Astrocyte (in vitro differentiated cells and primary cell): ENCODE measurements around the gene CREB5. TPM values are rescaled to one million over a fixed set of nuclear protein-coding genes. Genes with fewer than 3 reads are reported as not detected.

Experiments
- DNase-seq: peaks from one replicate; pipeline ENCODE4 v3.0.0-alpha.2; 2010; ENCODE audit warnings: low read depth
- FAIRE-seq: peaks from 2 replicates; lab custom pipeline; 2011; peaks lifted over from hg19 to GRCh38; lab: Jason Lieb, UNC
- H2AFZ ChIP-seq: 2 replicates; pipeline ENCODE4 v1.6.0; 2012; ENCODE audit warnings: low read depth, low read length, inconsistent platforms
- H3K27ac ChIP-seq: 2 replicates; pipeline ENCODE4 v1.5.1; 2011; ENCODE audit warnings: low read depth, low read length, inconsistent platforms
- H3K27me3 ChIP-seq: 2 replicates; pipeline ENCODE4 v1.6.0; 2011; ENCODE audit warnings: low read length, inconsistent platforms; ENCODE audit not compliant: insufficient read depth
- H3K36me3 ChIP-seq: 2 replicates; pipeline ENCODE4 v1.5.1; 2011; ENCODE audit warnings: low read length, inconsistent platforms; ENCODE audit not compliant: insufficient read depth
- H3K4me1 ChIP-seq: 2 replicates; pipeline ENCODE4 v1.5.1; 2011; ENCODE audit warnings: low read length, inconsistent platforms; ENCODE audit not compliant: insufficient read depth
- H3K4me2 ChIP-seq: 2 replicates; pipeline ENCODE4 v1.6.0; 2012; ENCODE audit warnings: low read length, inconsistent platforms
- H3K4me3 ChIP-seq: 2 replicates; pipeline ENCODE4 v1.5.1; 2011; ENCODE audit warnings: low read depth, mild to moderate bottlenecking, low read length, inconsistent platforms; ENCODE audit not compliant: insufficient read depth
- H3K79me2 ChIP-seq: 2 replicates; pipeline ENCODE4 v1.6.0; 2012; ENCODE audit warnings: mild to moderate bottlenecking, low read length, inconsistent platforms; ENCODE audit not compliant: insufficient read depth
- H3K9ac ChIP-seq: 2 replicates; pipeline ENCODE4 v1.6.0; 2012; ENCODE audit warnings: mild to moderate bottlenecking, low read length, inconsistent platforms
- H3K9me3 ChIP-seq: 2 replicates; pipeline ENCODE4 v1.5.1; 2012; ENCODE audit warnings: low read depth, mild to moderate bottlenecking, low read length, inconsistent platforms; ENCODE audit not compliant: insufficient read depth
- H4K20me1 ChIP-seq: 2 replicates; pipeline ENCODE4 v1.6.0; 2012; ENCODE audit warnings: low read length, inconsistent platforms; ENCODE audit not compliant: insufficient read depth
- H3K27ac Mint-ChIP-seq: one replicate; pipeline ENCODE4 v1.8.0; 2021; ENCODE audit warnings: mild to moderate bottlenecking, mixed read lengths; ENCODE audit not compliant: unreplicated experiment
- H3K27me3 Mint-ChIP-seq: one replicate; pipeline ENCODE4 v1.8.0; 2021; ENCODE audit warnings: low read depth, mixed read lengths; ENCODE audit not compliant: unreplicated experiment
- H3K36me3 Mint-ChIP-seq: one replicate; pipeline ENCODE4 v1.8.0; 2021; ENCODE audit warnings: low read depth, mixed read lengths; ENCODE audit not compliant: unreplicated experiment
- H3K4me1 Mint-ChIP-seq: one replicate; pipeline ENCODE4 v1.8.0; 2021; ENCODE audit warnings: low read depth, mixed read lengths; ENCODE audit not compliant: unreplicated experiment
- H3K4me3 Mint-ChIP-seq: one replicate; pipeline ENCODE4 v1.8.0; 2021; ENCODE audit warnings: mild to moderate bottlenecking, moderate library complexity, mixed read lengths; ENCODE audit not compliant: unreplicated experiment
- H3K9me3 Mint-ChIP-seq: one replicate; pipeline ENCODE4 v1.8.0; 2021; ENCODE audit warnings: mild to moderate bottlenecking, mixed read lengths; ENCODE audit not compliant: unreplicated experiment
- CTCF ChIP-seq: IDR thresholded peaks from 2 replicates; pipeline ENCODE4 v1.5.1; 2011; ENCODE audit warnings: low read depth, mild to moderate bottlenecking, inconsistent platforms, low read length, moderate library complexity; ENCODE audit not compliant: insufficient read depth
- EZH2 ChIP-seq: IDR thresholded peaks from 2 replicates; pipeline ENCODE4 v1.6.1; 2012; ENCODE audit warnings: mild to moderate bottlenecking, low read length, inconsistent platforms; ENCODE audit not compliant: insufficient read depth
- total RNA-seq: library from RNA; stranded (reverse); gene quantifications from 2 replicates; pipeline ENCODE4 v1.2.1, GENCODE V29; 2021

CREB5 gene
- total RNA-seq, 1 donor from 2014 or later = 25.4 TPM

GRCh38 chr7:28641752-28642545 is 229.6 kb downstream of the CREB5 start:
- Histone ChIP-seq H2AFZ (no peak overlapping the region), H3K79me2 (no peaks in the 10 kb centered on the region), H3K27me3 (no peaks in the 10 kb centered on the region), H3K27ac (no peak overlapping the region), H3K4me1 (no peaks in the 10 kb centered on the region), H4K20me1 (no peaks in the 10 kb centered on the region), H3K36me3 (no peaks in the 10 kb centered on the region), H3K4me2 (no peak overlapping the region), H3K4me3 (no peak overlapping the region), H3K9me3 (no peaks in the 10 kb centered on the region), H3K9ac (no peak overlapping the region)
- H3K4me1 Mint-ChIP-seq = peaks cover 23% of the 10 kb centered on the region
- peaks cover 3% of the 10 kb centered on the region for H3K27me3 Mint-ChIP-seq
- no peak overlapping the region for H3K4me3 Mint-ChIP-seq
- no peak for FAIRE-seq
- peaks cover 2% of the 10 kb centered on the region for H3K9me3 Mint-ChIP-seq
- no peak for DNase-seq
- TF ChIP-seq EZH2 (no peak), CTCF (no peak)
- no peaks in the 10 kb centered on the region for H3K36me3 Mint-ChIP-seq
- H3K27ac Mint-ChIP-seq = no peak overlapping the region

GRCh38 chr7:28643188-28643569 is 230.9 kb downstream of the CREB5 start:
- Histone ChIP-seq H3K9ac (no peak overlapping the region), H3K36me3 (no peaks in the 10 kb centered on the region), H3K4me1 (no peaks in the 10 kb centered on the region), H3K27ac (no peak overlapping the region), H2AFZ (no peak overlapping the region), H3K4me2 (no peak overlapping the region), H3K9me3 (no peaks in the 10 kb centered on the region), H4K20me1 (no peaks in the 10 kb centered on the region), H3K4me3 (no peak overlapping the region), H3K27me3 (no peaks in the 10 kb centered on the region), H3K79me2 (no peaks in the 10 kb centered on the region)
- Mint-ChIP-seq H3K4me3 (no peak overlapping the region), H3K36me3 (no peaks in the 10 kb centered on the region), H3K4me1 (peaks cover 23% of the 10 kb centered on the region), H3K27ac (peak overlapping the region; percentile 34), H3K27me3 (no peaks in the 10 kb centered on the region), H3K9me3 (peaks cover 2% of the 10 kb centered on the region)
- TF ChIP-seq CTCF (no peak), EZH2 (no peak)
- FAIRE-seq = no peak
- no peak for DNase-seq
